ENCODE results near the gene TUBGCP6. TPM values are rescaled to one million over a fixed set of nuclear protein-coding genes. Genes with fewer than 3 reads are reported as not detected.

Gene TUBGCP6
- total RNA-seq, 4 donors from 2014 or later = 18.7 to 27.4 (median 19.2) TPM

DNA sequence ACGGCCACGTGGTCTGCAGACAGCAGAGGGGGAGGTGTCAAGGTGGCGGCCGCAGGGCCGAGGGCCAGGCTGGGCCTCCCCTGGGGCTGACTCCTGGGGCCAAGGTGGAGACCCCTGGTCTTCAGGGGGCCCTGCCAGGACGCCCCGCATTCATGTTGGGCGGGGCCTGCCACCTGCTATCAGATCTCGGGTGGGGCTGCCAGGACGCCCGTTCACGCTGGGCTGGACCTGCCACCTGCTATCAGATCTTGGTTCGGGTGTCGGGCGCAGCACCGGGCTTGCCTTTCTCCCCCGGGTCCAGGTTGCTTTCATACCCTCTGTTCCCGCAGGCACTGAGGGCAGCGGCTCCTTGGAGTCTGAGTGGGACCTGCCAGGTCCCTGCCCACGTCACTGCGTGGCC lies 41.5 kb upstream of the TUBGCP6 start:
- Histone ChIP-seq H3K9me3 (no peaks in the 10 kb centered on the region), H3K4me1 (no peaks in the 10 kb centered on the region), H3K4me3 (no peak overlapping the region), H3K27ac (no peak overlapping the region), H3K36me3 (peaks cover 0 to 1% of the 10 kb centered on the region in 2 donors), H3K27me3 (no peaks in the 10 kb centered on the region)
- ATAC-seq = no peak
- DNase-seq = no peak
- in situ Hi-C loops (cut with MboI; ENCODE audit: low sequenced_read_pairs in 4 of 4) = no loop called here
- intact Hi-C loops (cut with DNase I; ENCODE audit: low total_unique reads) = no loop called here
- TF ChIP-seq, protein P1, sequence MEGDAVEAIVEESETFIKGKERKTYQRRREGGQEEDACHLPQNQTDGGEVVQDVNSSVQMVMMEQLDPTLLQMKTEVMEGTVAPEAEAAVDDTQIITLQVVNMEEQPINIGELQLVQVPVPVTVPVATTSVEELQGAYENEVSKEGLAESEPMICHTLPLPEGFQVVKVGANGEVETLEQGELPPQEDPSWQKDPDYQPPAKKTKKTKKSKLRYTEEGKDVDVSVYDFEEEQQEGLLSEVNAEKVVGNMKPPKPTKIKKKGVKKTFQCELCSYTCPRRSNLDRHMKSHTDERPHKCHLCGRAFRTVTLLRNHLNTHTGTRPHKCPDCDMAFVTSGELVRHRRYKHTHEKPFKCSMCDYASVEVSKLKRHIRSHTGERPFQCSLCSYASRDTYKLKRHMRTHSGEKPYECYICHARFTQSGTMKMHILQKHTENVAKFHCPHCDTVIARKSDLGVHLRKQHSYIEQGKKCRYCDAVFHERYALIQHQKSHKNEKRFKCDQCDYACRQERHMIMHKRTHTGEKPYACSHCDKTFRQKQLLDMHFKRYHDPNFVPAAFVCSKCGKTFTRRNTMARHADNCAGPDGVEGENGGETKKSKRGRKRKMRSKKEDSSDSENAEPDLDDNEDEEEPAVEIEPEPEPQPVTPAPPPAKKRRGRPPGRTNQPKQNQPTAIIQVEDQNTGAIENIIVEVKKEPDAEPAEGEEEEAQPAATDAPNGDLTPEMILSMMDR (IDR thresholded peaks at IDR 0.05 in 4 of 5, conservative IDR thresholded peaks at IDR 0.05 in 1 of 5) = no peak
- TF ChIP-seq POLR2A (IDR thresholded peaks at IDR 0.05) = no peak

DNA sequence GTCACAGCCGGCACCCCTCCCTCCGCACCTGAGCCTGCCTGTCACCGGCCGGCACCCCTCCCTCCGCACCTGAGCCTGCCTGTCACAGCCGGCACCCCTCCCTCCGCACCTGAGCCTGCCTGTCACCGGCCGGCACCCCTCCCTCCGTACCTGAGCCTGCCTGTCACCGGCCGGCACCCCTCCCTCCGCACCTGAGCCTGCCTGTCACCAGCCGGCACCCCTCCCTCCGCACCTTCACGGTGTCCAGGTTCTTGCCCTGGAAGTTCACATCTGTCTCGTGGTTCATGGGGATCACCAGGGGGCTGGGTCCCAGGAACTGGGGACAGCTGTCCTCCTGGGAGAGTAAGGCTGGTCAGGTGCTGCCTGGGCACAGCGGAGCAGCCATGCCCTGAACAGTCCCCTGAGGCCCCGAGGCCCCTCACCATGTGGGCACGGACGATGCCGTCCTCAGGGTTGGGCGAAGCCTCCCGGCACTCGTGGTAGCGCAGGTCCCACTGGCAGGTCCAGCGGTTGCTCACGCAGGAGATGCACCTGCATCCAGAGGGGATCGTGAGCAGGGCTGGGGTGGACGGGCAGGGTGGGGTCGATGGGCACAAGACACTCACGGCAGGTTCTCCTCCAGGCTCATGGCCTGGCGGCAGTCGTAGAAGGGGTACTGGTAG lies 40.9 kb upstream of the TUBGCP6 start:
- intact Hi-C loops (cut with DNase I; ENCODE audit: low total_unique reads) = no loop called here
- Histone ChIP-seq H3K36me3 (peaks cover 0 to 6% of the 10 kb centered on the region in 2 donors), H3K27ac (no peak overlapping the region), H3K27me3 (no peaks in the 10 kb centered on the region), H3K4me3 (no peak overlapping the region), H3K9me3 (no peaks in the 10 kb centered on the region), H3K4me1 (no peaks in the 10 kb centered on the region)
- no peak for ATAC-seq
- TF ChIP-seq POLR2A (IDR thresholded peaks at IDR 0.05) = no peak
- TF ChIP-seq, protein P1 (IDR thresholded peaks at IDR 0.05 in 4 of 5, conservative IDR thresholded peaks at IDR 0.05 in 1 of 5) = no peak
- no peak for DNase-seq
- in situ Hi-C loops (cut with MboI; ENCODE audit: low sequenced_read_pairs in 4 of 4) = no loop called here

DNA sequence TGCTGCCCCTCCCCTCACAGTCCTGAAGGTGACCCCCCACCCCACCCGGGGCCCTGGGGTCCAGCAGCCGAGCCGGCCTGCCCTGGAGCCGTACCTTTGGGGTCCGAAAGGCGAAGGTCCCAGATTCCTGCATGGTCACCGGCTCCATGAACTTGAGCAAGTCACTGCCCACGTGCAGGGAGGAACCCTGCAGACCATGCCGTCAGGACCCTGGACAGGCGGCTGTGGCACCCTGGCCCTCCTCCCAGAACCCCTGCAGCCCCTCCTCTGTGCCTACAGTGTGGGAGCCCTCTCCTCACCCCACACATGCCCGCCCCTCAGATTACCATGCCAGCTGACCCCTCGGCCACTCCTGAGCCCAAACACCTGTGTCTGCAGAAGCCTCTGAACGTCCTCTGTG lies 39.7 kb upstream of the TUBGCP6 start:
- Histone ChIP-seq H3K4me1 (no peaks in the 10 kb centered on the region), H3K27me3 (no peaks in the 10 kb centered on the region), H3K9me3 (no peaks in the 10 kb centered on the region), H3K36me3 (peaks cover 0 to 6% of the 10 kb centered on the region in 2 donors), H3K4me3 (no peak overlapping the region), H3K27ac (no peak overlapping the region)
- no peak for DNase-seq
- TF ChIP-seq, protein P1 (IDR thresholded peaks at IDR 0.05 in 4 of 5, conservative IDR thresholded peaks at IDR 0.05 in 1 of 5) = no peak
- TF ChIP-seq POLR2A (IDR thresholded peaks at IDR 0.05) = no peak
- intact Hi-C loops (cut with DNase I; ENCODE audit: low total_unique reads) = no loop called here
- no peak for ATAC-seq
- in situ Hi-C loops (cut with MboI; ENCODE audit: low sequenced_read_pairs in 4 of 4) = no loop called here

DNA sequence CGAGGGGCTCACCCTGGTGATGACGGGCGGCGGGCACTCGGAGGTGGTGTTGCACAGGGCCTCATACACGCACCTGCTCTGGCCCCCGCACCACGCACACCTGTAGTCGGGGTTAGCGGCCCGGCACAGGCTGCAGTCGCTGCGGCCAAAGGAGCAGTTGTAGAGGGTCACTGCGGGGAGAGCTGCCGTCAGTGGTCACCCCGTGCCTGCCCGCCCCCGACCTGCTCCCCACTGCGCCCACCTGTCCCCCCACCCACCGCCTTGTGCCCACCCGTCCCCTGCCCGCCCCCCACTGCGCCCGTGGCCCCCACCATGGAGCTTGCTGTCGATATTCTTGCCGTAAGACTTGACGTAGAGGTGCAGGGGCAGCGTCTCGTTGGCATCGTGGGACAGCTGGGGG lies 39.0 kb upstream of the TUBGCP6 start:
- H3K4me3 ChIP-seq = no peak overlapping the region
- intact Hi-C loops (cut with DNase I; ENCODE audit: low total_unique reads) (no loop called here), in situ Hi-C loops (cut with MboI; ENCODE audit: low sequenced_read_pairs in 4 of 4) (no loop called here)
- H3K27me3 ChIP-seq = no peaks in the 10 kb centered on the region
- H3K36me3 ChIP-seq = peaks cover 0 to 9% of the 10 kb centered on the region in 2 donors
- no peak for ATAC-seq
- no peak for DNase-seq
- no peak overlapping the region for H3K27ac ChIP-seq
- H3K4me1 ChIP-seq = no peaks in the 10 kb centered on the region
- TF ChIP-seq POLR2A (IDR thresholded peaks at IDR 0.05) = no peak
- TF ChIP-seq, protein P1 (IDR thresholded peaks at IDR 0.05 in 4 of 5, conservative IDR thresholded peaks at IDR 0.05 in 1 of 5) = no peak
- no peaks in the 10 kb centered on the region for H3K9me3 ChIP-seq

Measured in gastrocnemius medialis (tissue), 4 donors.